Activated T-cell treated with anti-CD3 and anti-CD28 coated beads, Interleukin-2, amount 50 U/mL, for 4 hours (primary cell): ENCODE measurements around the gene HSD11B1L. TPM values are rescaled to one million over a fixed set of nuclear protein-coding genes. Genes with fewer than 3 reads are reported as not detected.

ENCODE experiments used
- ATAC-seq, 2 donors: fragments of 200-7000 bp; cut with Tn5 transposase; one replicate each; pipeline ENCODE4 v1.10.0; 2021
- DNase-seq: peaks from one replicate; pipeline ENCODE4 v3.0.0-alpha.2; 2020
- H3K27me3 Mint-ChIP-seq: one replicate; pipeline ENCODE4 v1.8.0; 2021; ENCODE audit warnings: low read depth, mixed read lengths
- H3K36me3 Mint-ChIP-seq: one replicate; pipeline ENCODE4 v1.8.0; 2022; ENCODE audit warnings: mixed read lengths; ENCODE audit not compliant: insufficient read depth
- H3K4me1 Mint-ChIP-seq: one replicate; pipeline ENCODE4 v1.8.0; 2021; ENCODE audit warnings: low read depth, mixed read lengths
- H3K4me3 Mint-ChIP-seq: one replicate; pipeline ENCODE4 v1.8.0; 2021; ENCODE audit warnings: mild to moderate bottlenecking, moderate library complexity, mixed read lengths
- H3K9me3 Mint-ChIP-seq: one replicate; pipeline ENCODE4 v1.8.0; 2021; ENCODE audit warnings: mixed read lengths
- total RNA-seq, 3 donors: library from RNA; stranded (reverse); gene quantifications; one replicate each; pipeline ENCODE4 v1.2.1, GENCODE V29; 2021

Gene HSD11B1L
- total RNA-seq: 1 to 10 TPM; 2.6 to 2.7 (median 2.7) TPM

- Mint-ChIP-seq H3K36me3 (peaks cover 4% of the 10 kb centered on the region), H3K9me3 (no peaks in the 10 kb centered on the region), H3K4me1 (peaks cover 25% of the 10 kb centered on the region), H3K27me3 (no peaks in the 10 kb centered on the region), H3K4me3 (peak within 1 kb of the TSS; percentile 98)
- peak; percentile 95 for DNase-seq
- ATAC-seq: peak; percentile 96 to 97
These were observed at the start of gene HSD11B1L, which contains the start of gene MICOS13 for GRCh38 chr19:5680437-5681368. TSS of gene HSD11B1L (plus strand) at chr19:5681027. CDS start at chr19:5684833, 3,806 bp downstream. TSS of gene MICOS13 (minus strand) at chr19:5680516. CDS start at chr19:5680486, 30 bp downstream.

- Mint-ChIP-seq H3K4me1 (peaks cover 73% of the 10 kb centered on the region), H3K4me3 (peak overlapping the region; percentile 19), H3K9me3 (no peaks in the 10 kb centered on the region), H3K27me3 (no peaks in the 10 kb centered on the region), H3K36me3 (peaks cover 29% of the 10 kb centered on the region)
- DNase-seq (no peak), ATAC-seq (no peak)
These were observed 49.1 kb upstream of the HSD11B1L start for GRCh38 chr19:5631567-5632240.

DNA sequence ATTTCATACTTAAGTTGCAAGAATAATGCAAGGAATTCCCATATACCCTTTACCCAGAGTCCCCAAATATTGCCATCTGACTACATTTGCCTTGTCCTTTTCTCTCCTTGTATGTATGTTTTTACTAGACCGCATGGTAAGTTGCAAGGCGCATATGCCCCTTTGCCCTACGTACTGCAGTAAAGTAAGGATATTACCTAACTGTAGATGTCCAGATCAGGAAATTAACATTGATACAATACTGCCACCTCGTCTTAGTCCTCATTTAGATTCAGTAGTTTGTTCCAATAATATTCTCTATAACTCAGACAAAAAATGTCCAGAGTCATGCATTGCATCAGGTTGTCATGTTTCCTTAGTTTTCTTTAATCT, 48.6 kb upstream of the HSD11B1L start:
- Mint-ChIP-seq H3K36me3 (peaks cover 27% of the 10 kb centered on the region), H3K4me1 (peaks cover 71% of the 10 kb centered on the region), H3K4me3 (no peak overlapping the region), H3K27me3 (no peaks in the 10 kb centered on the region), H3K9me3 (no peaks in the 10 kb centered on the region)
- ATAC-seq (no peak), DNase-seq (no peak)

GRCh38 chr19:5632657-5633056, 48.2 kb upstream of the HSD11B1L start:
- no peaks in the 10 kb centered on the region for H3K27me3 Mint-ChIP-seq
- no peak overlapping the region for H3K4me3 Mint-ChIP-seq
- H3K4me1 Mint-ChIP-seq: peaks cover 71% of the 10 kb centered on the region
- peaks cover 24% of the 10 kb centered on the region for H3K36me3 Mint-ChIP-seq
- DNase-seq: no peak
- H3K9me3 Mint-ChIP-seq: no peaks in the 10 kb centered on the region
- no peak for ATAC-seq

- no peaks in the 10 kb centered on the region for H3K27me3 Mint-ChIP-seq
- DNase-seq: no peak
- H3K36me3 Mint-ChIP-seq: peaks cover 11% of the 10 kb centered on the region
- ATAC-seq: no peak
- H3K4me3 Mint-ChIP-seq: no peak overlapping the region
- H3K9me3 Mint-ChIP-seq: no peaks in the 10 kb centered on the region
- H3K4me1 Mint-ChIP-seq: peaks cover 50% of the 10 kb centered on the region
These were observed 45.4 kb upstream of the HSD11B1L start for GRCh38 chr19:5635427-5635826.

DNA sequence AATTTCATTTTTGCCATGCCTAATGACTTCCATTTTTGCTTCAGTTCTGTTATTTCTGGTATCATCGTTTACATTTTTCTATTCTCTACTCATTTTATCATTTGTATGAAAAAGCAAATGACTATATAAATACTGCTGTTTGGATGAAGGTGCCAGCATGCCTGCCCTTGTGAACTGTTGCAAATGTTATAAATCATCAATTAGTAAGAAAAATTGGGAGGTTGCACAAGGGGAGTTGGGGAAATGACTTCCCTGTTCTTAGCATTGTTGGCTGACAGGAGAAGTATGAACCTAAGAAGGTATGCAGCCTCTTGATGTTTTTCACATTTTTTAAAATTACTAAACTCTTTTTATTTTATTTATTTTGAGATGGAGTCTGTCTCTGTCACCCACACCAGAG, 42.9 kb upstream of the HSD11B1L start:
- DNase-seq: no peak

GRCh38 chr19:5641171-5641570, 39.7 kb upstream of the HSD11B1L start:
- Mint-ChIP-seq H3K4me3 (no peak overlapping the region), H3K4me1 (peaks cover 23% of the 10 kb centered on the region), H3K27me3 (no peaks in the 10 kb centered on the region), H3K9me3 (no peaks in the 10 kb centered on the region), H3K36me3 (peaks cover 38% of the 10 kb centered on the region)
- DNase-seq (no peak), ATAC-seq (no peak)

More for the DNA sequence above, 42.9 kb upstream of the HSD11B1L start:
- Mint-ChIP-seq H3K4me3 (no peak overlapping the region), H3K36me3 (peaks cover 15% of the 10 kb centered on the region), H3K4me1 (peaks cover 33% of the 10 kb centered on the region), H3K9me3 (no peaks in the 10 kb centered on the region), H3K27me3 (no peaks in the 10 kb centered on the region)
- ATAC-seq: no peak

- no peaks in the 10 kb centered on the region for H3K9me3 Mint-ChIP-seq
- ATAC-seq: no peak
- peaks cover 48% of the 10 kb centered on the region for H3K36me3 Mint-ChIP-seq
- peaks cover 25% of the 10 kb centered on the region for H3K4me1 Mint-ChIP-seq
- no peak for DNase-seq
- H3K4me3 Mint-ChIP-seq: no peak overlapping the region
- no peaks in the 10 kb centered on the region for H3K27me3 Mint-ChIP-seq
These were observed 38.6 kb upstream of the HSD11B1L start for GRCh38 chr19:5642204-5642603.

- ATAC-seq (no peak), DNase-seq (no peak)
- Mint-ChIP-seq H3K9me3 (no peaks in the 10 kb centered on the region), H3K4me3 (no peak overlapping the region), H3K27me3 (no peaks in the 10 kb centered on the region), H3K36me3 (peaks cover 51% of the 10 kb centered on the region), H3K4me1 (peaks cover 17% of the 10 kb centered on the region)
These were observed 37.8 kb upstream of the HSD11B1L start for GRCh38 chr19:5643060-5643459.

DNA sequence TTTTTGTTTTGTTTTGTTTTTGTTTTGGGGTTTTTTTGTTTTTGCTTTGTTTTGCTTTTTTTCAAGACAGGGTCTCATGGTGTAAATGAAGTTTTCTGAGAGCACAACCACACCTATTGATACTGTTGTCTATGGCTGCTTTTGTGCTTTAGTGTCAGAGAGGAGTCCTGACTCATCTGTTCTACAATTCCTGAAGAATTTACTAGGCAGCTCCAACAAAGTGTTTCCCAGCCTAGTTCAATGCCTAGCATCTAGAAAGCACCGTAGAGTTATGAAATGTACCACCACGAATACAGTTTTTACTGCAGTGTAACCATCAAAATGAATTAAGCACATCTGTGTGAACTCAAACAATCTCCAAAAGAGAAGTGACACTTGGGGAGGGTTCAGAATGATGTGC, 36.8 kb upstream of the HSD11B1L start:
- Mint-ChIP-seq H3K27me3 (no peaks in the 10 kb centered on the region), H3K36me3 (peaks cover 57% of the 10 kb centered on the region), H3K4me3 (no peak overlapping the region), H3K9me3 (no peaks in the 10 kb centered on the region), H3K4me1 (peaks cover 15% of the 10 kb centered on the region)
- no peak for ATAC-seq
- no peak for DNase-seq

- Mint-ChIP-seq H3K9me3 (no peaks in the 10 kb centered on the region), H3K4me3 (no peak overlapping the region), H3K4me1 (peaks cover 15% of the 10 kb centered on the region), H3K36me3 (peaks cover 64% of the 10 kb centered on the region), H3K27me3 (no peaks in the 10 kb centered on the region)
- no peak for DNase-seq
- no peak for ATAC-seq
These were observed 35.4 kb upstream of the HSD11B1L start for GRCh38 chr19:5645409-5645808.

- DNase-seq: no peak
- no peak for ATAC-seq
- Mint-ChIP-seq H3K27me3 (no peaks in the 10 kb centered on the region), H3K4me1 (peaks cover 12% of the 10 kb centered on the region), H3K36me3 (peaks cover 64% of the 10 kb centered on the region), H3K9me3 (no peaks in the 10 kb centered on the region), H3K4me3 (no peak overlapping the region)
These were observed 34.1 kb upstream of the HSD11B1L start for GRCh38 chr19:5646703-5647102.

- no peaks in the 10 kb centered on the region for H3K9me3 Mint-ChIP-seq
- DNase-seq (no peak), ATAC-seq (no peak)
- H3K4me1 Mint-ChIP-seq: peaks cover 12% of the 10 kb centered on the region
- H3K36me3 Mint-ChIP-seq: peaks cover 64% of the 10 kb centered on the region
- no peak overlapping the region for H3K4me3 Mint-ChIP-seq
- H3K27me3 Mint-ChIP-seq: no peaks in the 10 kb centered on the region
These were observed 32.4 kb upstream of the HSD11B1L start for GRCh38 chr19:5648464-5648863.

GRCh38 chr19:5651361-5651760, 29.5 kb upstream of the HSD11B1L start:
- DNase-seq (no peak), ATAC-seq (no peak)
- Mint-ChIP-seq H3K27me3 (no peaks in the 10 kb centered on the region), H3K4me3 (no peak overlapping the region), H3K36me3 (peaks cover 57% of the 10 kb centered on the region), H3K4me1 (peaks cover 3% of the 10 kb centered on the region), H3K9me3 (no peaks in the 10 kb centered on the region)

- no peaks in the 10 kb centered on the region for H3K9me3 Mint-ChIP-seq
- H3K4me3 Mint-ChIP-seq: no peak overlapping the region
- H3K4me1 Mint-ChIP-seq: no peaks in the 10 kb centered on the region
- peaks cover 51% of the 10 kb centered on the region for H3K36me3 Mint-ChIP-seq
- no peak for ATAC-seq
- H3K27me3 Mint-ChIP-seq: no peaks in the 10 kb centered on the region
- DNase-seq: no peak
These were observed 28.6 kb upstream of the HSD11B1L start for GRCh38 chr19:5652261-5652660.
